Type B pancreatic cell (in vitro differentiated cells): ENCODE measurements around the gene PCDHGA9. TPM values are rescaled to one million over a fixed set of nuclear protein-coding genes. Genes with fewer than 3 reads are reported as not detected.
A peak's percentile ranks its signal among the peaks of the same experiment; 100 is the strongest.
"Not testable (repeated sequence)": the region's sequence is repeated elsewhere in the genome, so short reads cannot be mapped to it uniquely, and the experiment has no call there.

Source experiments
- DNase-seq: peaks from one replicate; pipeline ENCODE4 v3.0.0; 2021; ENCODE audit warnings: mixed read lengths; ENCODE audit not compliant: unreplicated experiment; ENCODE audit errors: extremely low spot score
- H3K27ac Mint-ChIP-seq: 2 replicates; pipeline ENCODE4 v1.8.0; 2021; ENCODE audit warnings: mild to moderate bottlenecking, mixed read lengths
- H3K27me3 Mint-ChIP-seq: 2 replicates; pipeline ENCODE4 v1.8.0; 2021; ENCODE audit warnings: mixed read lengths
- H3K36me3 Mint-ChIP-seq: 2 replicates; pipeline ENCODE4 v1.8.0; 2021; ENCODE audit warnings: mixed read lengths
- H3K4me1 Mint-ChIP-seq: one replicate; pipeline ENCODE4 v1.8.0; 2021; ENCODE audit warnings: mixed read lengths; ENCODE audit not compliant: unreplicated experiment
- H3K4me3 Mint-ChIP-seq: 2 replicates; pipeline ENCODE4 v1.8.0; 2021; ENCODE audit warnings: mild to moderate bottlenecking, mixed read lengths
- H3K9me3 Mint-ChIP-seq: 2 replicates; pipeline ENCODE4 v1.8.0; 2021; ENCODE audit warnings: mixed read lengths
- CTCF ChIP-seq: fragments of 200-600 bp; sonication (generic); conservative IDR thresholded peaks from 2 replicates; pipeline ENCODE4 v1.5.0; 2021; ENCODE audit warnings: antibody characterized with exemption, mild to moderate bottlenecking
- total RNA-seq: library from RNA; stranded (reverse); gene quantifications from 2 replicates; pipeline ENCODE4 v1.2.1, GENCODE V29; 2021; ENCODE audit warnings: low replicate concordance

PCDHGA9 gene
- total RNA-seq, 1 donor from 2014 or later, result 0.97 TPM

GRCh38 chr5:141382469-141383294 lies 19.9 kb upstream of the PCDHGA9 start, which contains the start of gene PCDHGA7:
Gene PCDHGA7 (plus strand): TSS chr5:141382742. CDS start chr5:141382900, 158 bp downstream.
- H3K4me1 Mint-ChIP-seq, result no peaks in the 10 kb centered on the region
- no peaks in the 10 kb centered on the region for H3K27me3 Mint-ChIP-seq
- H3K36me3 Mint-ChIP-seq, result no peaks in the 10 kb centered on the region
- peak; percentile 60 for DNase-seq
- no peak within 1 kb of the TSS for H3K4me3 Mint-ChIP-seq
- no peak for TF ChIP-seq CTCF
- no peaks in the 10 kb centered on the region for H3K9me3 Mint-ChIP-seq
- H3K27ac Mint-ChIP-seq, result no peak within 1 kb of the TSS

DNA sequence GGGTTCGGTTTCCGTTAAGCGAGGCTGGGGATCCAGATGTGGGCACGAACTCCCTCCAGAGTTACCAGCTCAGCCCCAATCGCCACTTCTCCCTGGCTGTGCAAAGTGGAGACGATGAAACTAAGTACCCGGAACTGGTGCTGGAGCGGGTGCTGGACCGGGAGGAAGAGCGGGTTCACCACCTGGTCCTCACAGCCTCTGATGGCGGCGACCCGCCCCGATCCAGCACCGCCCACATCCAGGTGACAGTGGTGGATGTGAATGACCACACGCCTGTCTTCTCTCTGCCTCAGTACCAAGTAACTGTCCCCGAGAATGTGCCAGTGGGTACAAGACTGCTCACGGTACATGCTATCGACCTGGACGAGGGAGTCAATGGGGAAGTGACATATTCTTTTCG lies 19.2 kb upstream of the PCDHGA9 start:
- Mint-ChIP-seq H3K36me3 (peaks cover 1% of the 10 kb centered on the region), H3K4me1 (no peaks in the 10 kb centered on the region), H3K9me3 (no peaks in the 10 kb centered on the region), H3K27me3 (no peaks in the 10 kb centered on the region), H3K27ac (no peak overlapping the region), H3K4me3 (no peak overlapping the region)
- DNase-seq, result no peak
- TF ChIP-seq CTCF, result no peak

- H3K36me3 Mint-ChIP-seq, result peaks cover 7% of the 10 kb centered on the region
- peak; percentile 58 for DNase-seq
- H3K27ac Mint-ChIP-seq, result no peak overlapping the region
- H3K27me3 Mint-ChIP-seq, result no peaks in the 10 kb centered on the region
- no peaks in the 10 kb centered on the region for H3K4me1 Mint-ChIP-seq
- H3K9me3 Mint-ChIP-seq, result no peaks in the 10 kb centered on the region
- no peak for TF ChIP-seq CTCF
- no peak overlapping the region for H3K4me3 Mint-ChIP-seq
Observed at GRCh38 chr5:141384471-141385267, 17.9 kb upstream of the PCDHGA9 start.

DNA sequence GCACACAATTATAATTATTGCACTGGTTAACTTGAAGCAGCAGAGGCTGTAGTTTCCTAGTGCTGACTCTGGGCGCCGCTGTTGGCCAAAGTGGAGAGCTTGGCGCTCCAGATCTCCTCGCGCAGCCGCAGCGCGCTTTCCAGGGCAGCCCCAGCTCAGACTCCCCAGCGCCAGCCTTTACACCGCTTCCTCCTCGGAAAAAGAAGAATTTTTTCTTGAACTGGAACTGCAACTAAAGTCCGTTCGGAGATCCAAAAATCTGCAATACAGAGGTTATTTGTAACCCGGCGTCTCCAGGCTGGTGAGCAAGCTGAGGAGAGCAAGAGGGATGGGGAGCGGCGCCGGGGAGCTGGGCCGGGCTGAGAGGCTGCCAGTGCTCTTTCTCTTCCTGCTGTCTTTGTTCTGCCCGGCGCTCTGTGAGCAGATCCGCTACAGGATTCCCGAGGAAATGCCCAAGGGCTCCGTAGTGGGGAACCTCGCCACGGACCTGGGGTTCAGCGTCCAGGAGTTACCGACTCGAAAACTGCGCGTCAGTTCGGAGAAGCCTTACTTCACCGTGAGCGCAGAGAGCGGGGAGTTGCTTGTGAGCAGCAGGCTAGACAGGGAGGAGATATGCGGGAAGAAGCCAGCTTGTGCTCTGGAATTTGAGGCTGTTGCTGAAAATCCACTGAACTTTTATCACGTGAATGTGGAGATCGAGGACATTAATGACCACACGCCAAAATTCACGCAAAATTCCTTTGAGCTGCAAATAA lies 14.8 kb upstream of the PCDHGA9 start, which contains the start of gene PCDHGB4:
Gene PCDHGB4, plus strand, starts transcription at position 142 of the 755 bp plus-strand sequence. Its CDS starts 187 bp downstream, at position 329.
- TF ChIP-seq CTCF, result peak; percentile 67
- not testable (repeated sequence) for H3K9me3 Mint-ChIP-seq, H3K27ac Mint-ChIP-seq, H3K27me3 Mint-ChIP-seq, H3K4me1 Mint-ChIP-seq
- DNase-seq, result peak; percentile 67
- Mint-ChIP-seq H3K4me3 (peak within 1 kb of the TSS; percentile 85), H3K36me3 (peaks cover 16% of the 10 kb centered on the region)

GRCh38 chr5:141388661-141389060 lies 13.9 kb upstream of the PCDHGA9 start:
- TF ChIP-seq CTCF, result no peak
- no peak for DNase-seq
- no peaks in the 10 kb centered on the region for H3K27me3 Mint-ChIP-seq
- H3K4me1 Mint-ChIP-seq, result no peaks in the 10 kb centered on the region
- H3K9me3 Mint-ChIP-seq, result peaks cover 6% of the 10 kb centered on the region
- peaks cover 16% of the 10 kb centered on the region for H3K36me3 Mint-ChIP-seq
- peak overlapping the region; percentile 68 for H3K4me3 Mint-ChIP-seq
- H3K27ac Mint-ChIP-seq, result no peak overlapping the region
